ENCODE data around the gene IMMP2L.

Gene IMMP2L

GRCh38 chr7:111439977-111440376 is 122.3 kb downstream of the IMMP2L start:
- TF ChIP-seq POLR2AphosphoS5 (IDR thresholded peaks at IDR 0.05; ENCODE audit: low read depth, low read length): no peak

- TF ChIP-seq POLR2AphosphoS5 (IDR thresholded peaks at IDR 0.05; ENCODE audit: low read depth, low read length) (no peak), TAF1 (IDR thresholded peaks at IDR 0.05; ENCODE audit: borderline replicate concordance, insufficient read depth, low read length) (no peak), SIN3A (IDR thresholded peaks at IDR 0.05; ENCODE audit: borderline replicate concordance, insufficient read depth, low read length) (no peak), FOXP2 (optimal IDR thresholded peaks at IDR 0.05; ENCODE audit: borderline replicate concordance, extremely low read depth, extremely low read length, insufficient read depth) (no peak)
- TF ChIP-seq, protein P1, sequence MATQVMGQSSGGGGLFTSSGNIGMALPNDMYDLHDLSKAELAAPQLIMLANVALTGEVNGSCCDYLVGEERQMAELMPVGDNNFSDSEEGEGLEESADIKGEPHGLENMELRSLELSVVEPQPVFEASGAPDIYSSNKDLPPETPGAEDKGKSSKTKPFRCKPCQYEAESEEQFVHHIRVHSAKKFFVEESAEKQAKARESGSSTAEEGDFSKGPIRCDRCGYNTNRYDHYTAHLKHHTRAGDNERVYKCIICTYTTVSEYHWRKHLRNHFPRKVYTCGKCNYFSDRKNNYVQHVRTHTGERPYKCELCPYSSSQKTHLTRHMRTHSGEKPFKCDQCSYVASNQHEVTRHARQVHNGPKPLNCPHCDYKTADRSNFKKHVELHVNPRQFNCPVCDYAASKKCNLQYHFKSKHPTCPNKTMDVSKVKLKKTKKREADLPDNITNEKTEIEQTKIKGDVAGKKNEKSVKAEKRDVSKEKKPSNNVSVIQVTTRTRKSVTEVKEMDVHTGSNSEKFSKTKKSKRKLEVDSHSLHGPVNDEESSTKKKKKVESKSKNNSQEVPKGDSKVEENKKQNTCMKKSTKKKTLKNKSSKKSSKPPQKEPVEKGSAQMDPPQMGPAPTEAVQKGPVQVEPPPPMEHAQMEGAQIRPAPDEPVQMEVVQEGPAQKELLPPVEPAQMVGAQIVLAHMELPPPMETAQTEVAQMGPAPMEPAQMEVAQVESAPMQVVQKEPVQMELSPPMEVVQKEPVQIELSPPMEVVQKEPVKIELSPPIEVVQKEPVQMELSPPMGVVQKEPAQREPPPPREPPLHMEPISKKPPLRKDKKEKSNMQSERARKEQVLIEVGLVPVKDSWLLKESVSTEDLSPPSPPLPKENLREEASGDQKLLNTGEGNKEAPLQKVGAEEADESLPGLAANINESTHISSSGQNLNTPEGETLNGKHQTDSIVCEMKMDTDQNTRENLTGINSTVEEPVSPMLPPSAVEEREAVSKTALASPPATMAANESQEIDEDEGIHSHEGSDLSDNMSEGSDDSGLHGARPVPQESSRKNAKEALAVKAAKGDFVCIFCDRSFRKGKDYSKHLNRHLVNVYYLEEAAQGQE (IDR thresholded peaks at IDR 0.05; ENCODE audit: insufficient read depth in 1 of 2, low read depth in 2 of 2, low read length in 2 of 2): no peak
These were observed 123.7 kb downstream of the IMMP2L start for GRCh38 chr7:111438369-111439289.

DNA sequence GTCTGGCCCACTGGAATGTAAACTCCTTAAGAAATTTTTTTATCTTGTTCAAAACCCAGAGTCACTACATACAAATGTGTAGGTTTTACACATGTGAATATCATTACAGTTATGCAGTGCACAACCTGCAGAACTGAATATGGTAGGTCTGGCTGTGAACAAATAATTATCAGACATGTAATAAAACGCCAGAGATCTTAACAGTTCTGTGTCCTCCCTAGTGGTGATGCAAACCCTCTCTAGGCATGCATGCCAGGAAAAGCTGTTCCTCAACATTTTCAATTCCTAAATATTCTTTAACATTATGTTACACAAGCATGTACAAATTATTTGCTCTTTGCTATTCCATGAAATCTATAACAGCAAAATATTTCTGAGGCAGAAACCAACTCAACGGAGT is 124.6 kb downstream of the IMMP2L start:
- TF ChIP-seq, protein P1 (IDR thresholded peaks at IDR 0.05; ENCODE audit: insufficient read depth in 1 of 2, low read depth in 2 of 2, low read length in 2 of 2): no peak
- no peak for TF ChIP-seq SIN3A (IDR thresholded peaks at IDR 0.05; ENCODE audit: borderline replicate concordance, insufficient read depth, low read length)
- no peak for TF ChIP-seq TAF1 (IDR thresholded peaks at IDR 0.05; ENCODE audit: borderline replicate concordance, insufficient read depth, low read length)
- no peak for TF ChIP-seq POLR2AphosphoS5 (IDR thresholded peaks at IDR 0.05; ENCODE audit: low read depth, low read length)
- TF ChIP-seq FOXP2 (optimal IDR thresholded peaks at IDR 0.05; ENCODE audit: borderline replicate concordance, extremely low read depth, extremely low read length, insufficient read depth): no peak

DNA sequence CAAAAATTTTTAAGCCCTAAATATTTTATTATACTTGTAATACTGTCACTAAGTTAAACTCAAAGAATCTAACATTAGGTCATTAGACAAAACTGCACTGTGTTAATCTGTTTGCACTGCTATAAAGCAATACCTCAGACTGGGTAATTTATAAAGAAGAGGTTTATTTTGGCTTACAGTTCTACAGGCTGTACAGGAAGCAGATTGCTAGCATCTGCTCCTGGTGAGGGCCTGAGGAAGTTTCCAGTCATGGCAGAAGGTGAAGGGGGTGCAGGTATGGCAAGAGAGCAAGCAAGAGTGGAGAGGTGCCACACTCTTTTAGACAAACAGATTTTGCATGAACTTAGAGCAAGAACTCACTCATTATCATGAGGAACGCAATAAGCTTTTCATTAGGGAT is 125.7 kb downstream of the IMMP2L start:
- TF ChIP-seq TAF1 (IDR thresholded peaks at IDR 0.05; ENCODE audit: borderline replicate concordance, insufficient read depth, low read length): no peak
- no peak for TF ChIP-seq POLR2AphosphoS5 (IDR thresholded peaks at IDR 0.05; ENCODE audit: low read depth, low read length)
- no peak for TF ChIP-seq FOXP2 (optimal IDR thresholded peaks at IDR 0.05; ENCODE audit: borderline replicate concordance, extremely low read depth, extremely low read length, insufficient read depth)
- no peak for TF ChIP-seq SIN3A (IDR thresholded peaks at IDR 0.05; ENCODE audit: borderline replicate concordance, insufficient read depth, low read length)
- TF ChIP-seq, protein P1 (IDR thresholded peaks at IDR 0.05; ENCODE audit: insufficient read depth in 1 of 2, low read depth in 2 of 2, low read length in 2 of 2): no peak

DNA sequence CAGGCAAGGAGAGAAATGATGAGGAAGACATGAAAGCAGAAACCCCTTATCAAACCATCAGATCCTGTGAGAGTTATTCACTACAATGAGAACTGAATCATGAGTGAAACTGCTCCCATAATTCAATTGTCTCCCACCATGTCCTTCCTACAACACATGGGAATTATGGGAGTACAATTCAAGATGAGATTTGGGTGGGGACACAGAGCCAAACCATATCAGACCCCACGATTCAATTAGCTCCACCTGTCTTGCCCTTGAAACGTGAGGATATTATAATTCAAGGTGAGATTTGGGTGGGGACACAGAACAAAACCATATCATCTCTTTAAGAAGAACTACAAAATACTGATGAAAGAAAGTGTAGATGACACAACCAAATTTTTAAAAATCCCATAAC is 128.9 kb downstream of the IMMP2L start:
- TF ChIP-seq TAF1 (IDR thresholded peaks at IDR 0.05; ENCODE audit: borderline replicate concordance, insufficient read depth, low read length) (no peak), FOXP2 (optimal IDR thresholded peaks at IDR 0.05; ENCODE audit: borderline replicate concordance, extremely low read depth, extremely low read length, insufficient read depth) (no peak), SIN3A (IDR thresholded peaks at IDR 0.05; ENCODE audit: borderline replicate concordance, insufficient read depth, low read length) (no peak), POLR2AphosphoS5 (IDR thresholded peaks at IDR 0.05; ENCODE audit: low read depth, low read length) (no peak)
- TF ChIP-seq, protein P1 (IDR thresholded peaks at IDR 0.05; ENCODE audit: insufficient read depth in 1 of 2, low read depth in 2 of 2, low read length in 2 of 2): no peak
